CD4-positive, alpha-beta T cell treated with Interleukin-4 for 1 hour (primary cell): ENCODE results near the gene NOXA1.
"Not testable (repeated sequence)": the region's sequence is repeated elsewhere in the genome, so short reads cannot be mapped to it uniquely, and the experiment has no call there.

ENCODE experiments used
- DNase-seq, 2 donors: peaks; one replicate each; pipeline ENCODE4 v3.0.0-alpha.2; 2020 to 2022

Gene NOXA1

GRCh38 chr9:137466389-137467085, 43.3 kb downstream of the NOXA1 start:
- not testable (repeated sequence) for DNase-seq

GRCh38 chr9:137467161-137467581, 44.0 kb downstream of the NOXA1 start:
- no peak for DNase-seq

- no peak for DNase-seq
These were observed 44.7 kb downstream of the NOXA1 start for GRCh38 chr9:137467896-137468295.

GRCh38 chr9:137470785-137471184, 47.6 kb downstream of the NOXA1 start:
- DNase-seq, result no peak

- DNase-seq, result no peak
These were observed 51.1 kb downstream of the NOXA1 start for GRCh38 chr9:137474271-137474670.

GRCh38 chr9:137475666-137476065, 52.5 kb downstream of the NOXA1 start:
- DNase-seq, result no peak

GRCh38 chr9:137476856-137477255, 53.7 kb downstream of the NOXA1 start:
- DNase-seq, result no peak

- DNase-seq, result no peak
These were observed 54.8 kb downstream of the NOXA1 start for GRCh38 chr9:137477778-137478612.

- no peak for DNase-seq
These were observed 55.4 kb downstream of the NOXA1 start for GRCh38 chr9:137478613-137478961.

GRCh38 chr9:137478962-137479861, 56.0 kb downstream of the NOXA1 start:
- DNase-seq, result no peak

GRCh38 chr9:137479892-137480685, 56.9 kb downstream of the NOXA1 start:
- DNase-seq, result no peak

GRCh38 chr9:137480686-137481683, 57.8 kb downstream of the NOXA1 start:
- no peak for DNase-seq

- DNase-seq, result no peak
These were observed 59.0 kb downstream of the NOXA1 start for GRCh38 chr9:137482094-137482781.
